Tibial artery (tissue), 4 donors: Measurements from ENCODE around the gene OGN.

Source experiments
- DNase-seq, 2 donors: peaks; one replicate each; pipeline ENCODE4 v3.0.0-alpha.2; 2019
- H3K27ac ChIP-seq, 2 donors: fragments of 200-600 bp; sonication (generic) in 1 of 2; 1 replicate in 1 of 2; 2 replicates in 1 of 2; pipeline ENCODE4 v1.5.1; 2018 to 2019; ENCODE audit warnings: mild to moderate bottlenecking in 1 of 2
- H3K27me3 ChIP-seq, 2 donors: fragments of 200-600 bp; sonication (generic) in 1 of 2; one replicate each; pipeline versions ENCODE4 v1.5.1 to v1.6.0; 2016 to 2019
- H3K36me3 ChIP-seq, 3 donors: fragments of 200-600 bp; sonication (generic) in 2 of 3; one replicate each; pipeline ENCODE4 v1.5.1; 2016 to 2019; ENCODE audit warnings: mild to moderate bottlenecking in 2 of 3
- H3K4me1 ChIP-seq, 4 donors: fragments of 200-600 bp; sonication (generic) in 2 of 4; 1 replicate in 3 of 4; 2 replicates in 1 of 4; pipeline ENCODE4 v1.5.1; 2016 to 2019
- H3K4me3 ChIP-seq, 2 donors: fragments of 200-600 bp; sonication (generic) in 1 of 2; 1 replicate in 1 of 2; 2 replicates in 1 of 2; pipeline ENCODE4 v1.5.1; 2018 to 2019; ENCODE audit warnings: mild to moderate bottlenecking in 2 of 2
- H3K9me3 ChIP-seq, 3 donors: fragments of 200-600 bp; sonication (generic) in 1 of 3; one replicate each; pipeline ENCODE4 v1.5.1; 2016 to 2019
- intact Hi-C: fragments of 100-400 bp; cut with DNase I; formaldehyde crosslinking; loops from one replicate; pipeline ENCODE4 v1.15.0; 2023; ENCODE audit warnings: low total_unique reads
- TF ChIP-seq, protein P1 (sequence below), 2 experiments: fragments of 200-600 bp in 1 of 2; fragments of 450-650 bp in 1 of 2; IDR thresholded peaks; one replicate each; pipeline ENCODE4 v1.5.1; 2017 to 2019; ENCODE audit warnings: antibody characterized with exemption in 2 of 2, mild to moderate bottlenecking in 1 of 2, moderate library complexity in 1 of 2

OGN gene

GRCh38 chr9:92392690-92393089 lies 11.7 kb downstream of the OGN start:
- no peak for DNase-seq
- peaks cover 0 to 36% (median 0%) of the 10 kb centered on the region in 4 donors for H3K4me1 ChIP-seq
- H3K27me3 ChIP-seq: no peaks in the 10 kb centered on the region
- H3K27ac ChIP-seq: peak overlapping the region; percentile 56 to 69
- intact Hi-C loops: no loop called here
- peaks cover 0 to 13% (median 6%) of the 10 kb centered on the region in 3 donors for H3K36me3 ChIP-seq
- no peaks in the 10 kb centered on the region for H3K9me3 ChIP-seq
- H3K4me3 ChIP-seq: no peak overlapping the region
- TF ChIP-seq, protein P1, sequence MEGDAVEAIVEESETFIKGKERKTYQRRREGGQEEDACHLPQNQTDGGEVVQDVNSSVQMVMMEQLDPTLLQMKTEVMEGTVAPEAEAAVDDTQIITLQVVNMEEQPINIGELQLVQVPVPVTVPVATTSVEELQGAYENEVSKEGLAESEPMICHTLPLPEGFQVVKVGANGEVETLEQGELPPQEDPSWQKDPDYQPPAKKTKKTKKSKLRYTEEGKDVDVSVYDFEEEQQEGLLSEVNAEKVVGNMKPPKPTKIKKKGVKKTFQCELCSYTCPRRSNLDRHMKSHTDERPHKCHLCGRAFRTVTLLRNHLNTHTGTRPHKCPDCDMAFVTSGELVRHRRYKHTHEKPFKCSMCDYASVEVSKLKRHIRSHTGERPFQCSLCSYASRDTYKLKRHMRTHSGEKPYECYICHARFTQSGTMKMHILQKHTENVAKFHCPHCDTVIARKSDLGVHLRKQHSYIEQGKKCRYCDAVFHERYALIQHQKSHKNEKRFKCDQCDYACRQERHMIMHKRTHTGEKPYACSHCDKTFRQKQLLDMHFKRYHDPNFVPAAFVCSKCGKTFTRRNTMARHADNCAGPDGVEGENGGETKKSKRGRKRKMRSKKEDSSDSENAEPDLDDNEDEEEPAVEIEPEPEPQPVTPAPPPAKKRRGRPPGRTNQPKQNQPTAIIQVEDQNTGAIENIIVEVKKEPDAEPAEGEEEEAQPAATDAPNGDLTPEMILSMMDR (IDR thresholded peaks at IDR 0.05): no peak

- Histone ChIP-seq H3K4me1 (peaks cover 0 to 34% (median 0%) of the 10 kb centered on the region in 4 donors), H3K27me3 (no peaks in the 10 kb centered on the region), H3K36me3 (no peaks in the 10 kb centered on the region), H3K27ac (peak overlapping the region; percentile 61 to 68), H3K9me3 (no peaks in the 10 kb centered on the region), H3K4me3 (no peak overlapping the region)
- DNase-seq: no peak
- intact Hi-C loops: no loop called here
- TF ChIP-seq, protein P1 (IDR thresholded peaks at IDR 0.05): no peak
These were observed 18.4 kb downstream of the OGN start for GRCh38 chr9:92385953-92386352.

GRCh38 chr9:92385477-92385876 lies 18.9 kb downstream of the OGN start:
- intact Hi-C loops: no loop called here
- no peaks in the 10 kb centered on the region for H3K36me3 ChIP-seq
- H3K4me1 ChIP-seq: peaks cover 0 to 34% (median 0%) of the 10 kb centered on the region in 4 donors
- peak overlapping the region; percentile 61 to 68 for H3K27ac ChIP-seq
- TF ChIP-seq, protein P1 (IDR thresholded peaks at IDR 0.05): no peak
- H3K27me3 ChIP-seq: no peaks in the 10 kb centered on the region
- no peaks in the 10 kb centered on the region for H3K9me3 ChIP-seq
- no peak for DNase-seq
- H3K4me3 ChIP-seq: no peak overlapping the region

GRCh38 chr9:92385001-92385400 lies 19.4 kb downstream of the OGN start:
- no peak for DNase-seq

GRCh38 chr9:92384375-92384774 lies 20.0 kb downstream of the OGN start:
- Histone ChIP-seq H3K27me3 (no peaks in the 10 kb centered on the region), H3K36me3 (no peaks in the 10 kb centered on the region), H3K4me3 (no peak overlapping the region), H3K4me1 (peaks cover 0 to 27% (median 0%) of the 10 kb centered on the region in 4 donors), H3K9me3 (no peaks in the 10 kb centered on the region), H3K27ac (peak overlapping the region; percentile 61 to 68)
- TF ChIP-seq, protein P1 (IDR thresholded peaks at IDR 0.05): no peak
- intact Hi-C loops: no loop called here
- no peak for DNase-seq

More at GRCh38 chr9:92385001-92385400, 19.4 kb downstream of the OGN start:
- TF ChIP-seq, protein P1 (IDR thresholded peaks at IDR 0.05): no peak
- peaks cover 0 to 31% (median 0%) of the 10 kb centered on the region in 4 donors for H3K4me1 ChIP-seq
- H3K27ac ChIP-seq: peak overlapping the region; percentile 61 to 68
- no peaks in the 10 kb centered on the region for H3K27me3 ChIP-seq
- H3K9me3 ChIP-seq: no peaks in the 10 kb centered on the region
- no peak overlapping the region for H3K4me3 ChIP-seq
- H3K36me3 ChIP-seq: no peaks in the 10 kb centered on the region
- intact Hi-C loops: no loop called here

DNA sequence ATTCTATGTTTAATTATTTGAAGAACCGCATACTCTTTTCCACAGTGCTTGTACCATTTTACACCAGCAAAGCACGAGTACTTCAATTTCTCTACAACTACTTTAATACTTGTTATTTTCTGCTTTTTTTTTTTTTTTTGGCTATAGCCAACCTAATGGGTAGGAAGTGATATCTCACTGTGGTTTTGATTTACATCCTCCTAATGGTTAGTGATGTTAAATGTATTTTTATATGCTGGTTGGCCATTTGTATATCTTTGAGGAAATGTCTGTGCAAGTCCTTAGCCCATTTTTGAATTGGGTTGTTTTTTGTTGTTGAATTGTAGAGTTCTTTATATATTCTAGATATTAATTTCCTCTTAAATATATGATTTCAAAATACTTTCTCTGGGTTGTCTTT lies 22.6 kb downstream of the OGN start:
- Histone ChIP-seq H3K27me3 (no peaks in the 10 kb centered on the region), H3K36me3 (no peaks in the 10 kb centered on the region), H3K27ac (no peak overlapping the region), H3K4me1 (peaks cover 0 to 27% (median 0%) of the 10 kb centered on the region in 4 donors), H3K9me3 (no peaks in the 10 kb centered on the region), H3K4me3 (no peak overlapping the region)
- TF ChIP-seq, protein P1 (IDR thresholded peaks at IDR 0.05): no peak
- intact Hi-C loops: no loop called here
- no peak for DNase-seq
